CD4-positive, alpha-beta memory T cell (primary cell): ENCODE results near the gene RAC3. TPM values are rescaled to one million over a fixed set of nuclear protein-coding genes. Genes with fewer than 3 reads are reported as not detected.
"Not testable (repeated sequence)": the region's sequence is repeated elsewhere in the genome, so short reads cannot be mapped to it uniquely, and the experiment has no call there.

ENCODE experiments used
- CTCF ChIA-PET: fragments of 350-600 bp; sonication (Branson Sonifier 250); formaldehyde crosslinking; loops from one replicate; lab custom pipeline; 2021; ENCODE audit warnings: inconsistent platforms; ENCODE audit not compliant: partially characterized antibody; lab: Charles Lee
- POLR2A ChIA-PET: fragments of 350-600 bp; sonication (Branson Sonifier 250); formaldehyde crosslinking; loops from one replicate; lab custom pipeline; 2021; ENCODE audit not compliant: partially characterized antibody; lab: Charles Lee
- DNase-seq, 5 donors: peaks; one replicate each; pipeline versions ENCODE4 v3.0.0 to v3.0.0-alpha.2; 2020 to 2022; ENCODE audit warnings: mixed read lengths in 1 of 5
- H3K27ac ChIP-seq: one replicate; pipeline ENCODE4 v1.7.0; 2013; ENCODE audit warnings: low read depth, low read length
- H3K27me3 ChIP-seq: 2 replicates; pipeline ENCODE4 v1.7.0; 2013; ENCODE audit warnings: mild to moderate bottlenecking, low read length, moderate library complexity; ENCODE audit not compliant: insufficient read depth
- H3K36me3 ChIP-seq: 2 replicates; pipeline ENCODE4 v1.7.0; 2013; ENCODE audit warnings: mild to moderate bottlenecking, low read length, moderate library complexity; ENCODE audit not compliant: insufficient read depth
- H3K4me1 ChIP-seq: 2 replicates; pipeline ENCODE4 v1.7.0; 2013; ENCODE audit warnings: mild to moderate bottlenecking, low read length, moderate library complexity; ENCODE audit not compliant: insufficient read depth
- H3K4me3 ChIP-seq, 2 donors: one replicate each; pipeline ENCODE4 v1.7.0; 2013; ENCODE audit warnings: low read length in 2 of 2, mild to moderate bottlenecking in 1 of 2
- H3K9me3 ChIP-seq, 2 donors: one replicate each; pipeline ENCODE4 v1.7.0; 2013; ENCODE audit warnings: low read length in 2 of 2, control low read depth in 1 of 2; ENCODE audit not compliant: control insufficient read depth in 1 of 2
- H3K27ac Mint-ChIP-seq, 7 donors: one replicate each; pipeline ENCODE4 v1.8.0; 2020 to 2021; ENCODE audit warnings: mixed read lengths in 7 of 7, mild to moderate bottlenecking in 6 of 7, inconsistent platforms in 3 of 7, moderate library complexity in 3 of 7
- H3K27me3 Mint-ChIP-seq, 2 donors: one replicate each; pipeline ENCODE4 v1.8.0; 2020 to 2021; ENCODE audit warnings: mixed read lengths in 2 of 2
- H3K36me3 Mint-ChIP-seq, 2 donors: one replicate each; pipeline ENCODE4 v1.8.0; 2020 to 2021; ENCODE audit warnings: mixed read lengths in 2 of 2, inconsistent platforms in 1 of 2, mild to moderate bottlenecking in 1 of 2
- H3K4me1 Mint-ChIP-seq, 4 donors: one replicate each; pipeline ENCODE4 v1.8.0; 2020 to 2021; ENCODE audit warnings: mixed read lengths in 4 of 4, mild to moderate bottlenecking in 1 of 4
- H3K4me3 Mint-ChIP-seq, 8 donors: one replicate each; pipeline ENCODE4 v1.8.0; 2020 to 2021; ENCODE audit warnings: mixed read lengths in 8 of 8, mild to moderate bottlenecking in 7 of 8, moderate library complexity in 6 of 8, inconsistent platforms in 3 of 8
- H3K9me3 Mint-ChIP-seq, 8 donors: one replicate each; pipeline ENCODE4 v1.8.0; 2020 to 2021; ENCODE audit warnings: mixed read lengths in 8 of 8, mild to moderate bottlenecking in 5 of 8, inconsistent platforms in 3 of 8, moderate library complexity in 1 of 8
- intact Hi-C: fragments of 100-400 bp; cut with micrococcal nuclease; formaldehyde crosslinking; loops from one replicate; pipeline ENCODE4 v1.15.1; 2023
- polyA plus RNA-seq, 2 donors: library from polyadenylated mRNA; unstranded; fragments of 300-500 nt; fragmentation: Illumina TruSeq; gene quantifications; one replicate each; pipeline ENCODE4 v1.2.3, GENCODE V29; 2021
- total RNA-seq, 2 experiments: library from RNA; stranded (reverse); gene quantifications; one replicate each; pipeline ENCODE4 v1.2.3, GENCODE V29; 2021

The RAC3 gene
- total and polyA plus RNA-seq, 4 experiments from 2014 or later: 0.44 to 2.3 (median 0.86) TPM; not detected in 1

GRCh38 chr17:82036634-82037091, 5.2 kb downstream of the RAC3 start:
- DNase-seq: no peak
- no peaks in the 10 kb centered on the region for H3K27me3 Mint-ChIP-seq
- H3K27ac ChIP-seq: peak overlapping the region; percentile 57
- H3K4me3 ChIP-seq: peak overlapping the region; percentile 42 to 80
- no peaks in the 10 kb centered on the region for H3K9me3 Mint-ChIP-seq
- H3K4me1 ChIP-seq: peaks cover 23% of the 10 kb centered on the region
- peak overlapping the region in 1 of 7 donors; percentile 92 for H3K27ac Mint-ChIP-seq
- H3K9me3 ChIP-seq: no peaks in the 10 kb centered on the region
- no peaks in the 10 kb centered on the region for H3K27me3 ChIP-seq
- peaks cover 13 to 36% (median 18%) of the 10 kb centered on the region in 4 donors for H3K4me1 Mint-ChIP-seq
- peak overlapping the region; percentile 46 to 91 (median 68) for H3K4me3 Mint-ChIP-seq
- ChIA-PET CTCF (interaction anchor here (1.0 to 1.4 kb wide), 3 partner anchors 72 to 90 kb away, joined by 3 read pairs; no protein-coding TSS in a partner anchor), POLR2A (interaction anchor here (0.8 to 2.7 kb wide), 7 partner anchors 14 to 90 kb away, joined by 3 to 21 read pairs (median 11); partner anchors contain the start of genes CENPX, DUS1L, FASN and LRRC45)
- H3K36me3 ChIP-seq: no peaks in the 10 kb centered on the region
- intact Hi-C loops: loop anchor here (1.0 to 10.0 kb wide), 8 partner anchors 13 to 378 kb away; partner anchors contain the start of genes DUS1L, FASN, GPS1 and HEXD
- peaks cover 0 to 6% of the 10 kb centered on the region in 2 donors for H3K36me3 Mint-ChIP-seq

DNA sequence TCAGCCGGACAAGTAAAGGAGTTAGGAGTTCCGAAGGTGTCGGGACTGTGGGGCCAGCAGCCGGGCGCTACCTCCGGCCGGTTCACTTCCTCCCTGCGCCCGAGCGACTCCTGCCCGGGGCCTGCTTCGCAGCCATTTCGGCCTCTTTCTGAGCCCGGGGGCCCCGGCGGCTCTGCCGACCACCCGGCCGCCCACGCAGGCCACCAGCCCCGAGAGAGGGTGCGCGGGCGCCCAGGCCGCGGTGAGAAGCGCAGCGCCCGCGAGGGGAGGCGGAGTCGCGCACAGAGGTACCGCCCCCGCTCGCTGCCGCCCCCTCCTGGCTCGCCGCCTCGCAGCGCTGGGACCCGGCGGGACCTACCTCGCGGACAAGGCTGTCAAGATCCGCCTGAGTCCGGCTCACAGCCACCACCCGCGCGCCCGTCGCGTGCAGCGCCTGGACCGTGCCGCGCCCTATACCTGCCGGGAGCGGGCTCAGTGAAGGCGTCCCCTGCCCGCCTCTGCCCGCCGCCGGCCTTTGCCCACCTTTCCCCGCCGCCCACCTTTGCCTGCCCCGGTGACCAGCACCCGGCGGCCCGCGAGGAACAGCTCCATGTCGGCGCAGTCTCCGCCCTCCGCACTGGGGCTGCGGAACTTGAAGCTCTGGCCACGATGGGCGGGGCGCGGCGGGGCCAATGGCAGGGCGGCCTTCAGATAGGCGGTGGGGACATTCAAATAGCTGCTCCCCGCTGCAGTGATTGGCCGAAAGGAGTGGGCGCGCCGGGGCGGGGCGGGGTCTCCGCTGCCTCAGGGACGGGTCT, 5.8 kb downstream of the RAC3 start, which contains the start of gene DCXR:
DCXR (minus strand) TSS at position 606 of the 797 bp plus-strand sequence; CDS start at position 591, 15 bp downstream.
- no peaks in the 10 kb centered on the region for H3K9me3 Mint-ChIP-seq
- peaks cover 0 to 6% of the 10 kb centered on the region in 2 donors for H3K36me3 Mint-ChIP-seq
- H3K27me3 ChIP-seq: no peaks in the 10 kb centered on the region
- peak within 1 kb of the TSS; percentile 52 to 80 for H3K4me3 ChIP-seq
- peak within 1 kb of the TSS; percentile 87 to 96 (median 93) for H3K27ac Mint-ChIP-seq
- POLR2A ChIA-PET: interaction anchor here (0.6 to 2.7 kb wide), 19 partner anchors 15 to 255 kb away, joined by 3 to 26 read pairs (median 7); partner anchors contain the start of genes ASPSCR1, CENPX, DUS1L and FASN
- H3K4me3 Mint-ChIP-seq: peak within 1 kb of the TSS; percentile 87 to 95 (median 90)
- intact Hi-C loops: loop anchor here (1.0 to 10.0 kb wide), 8 partner anchors 14 to 378 kb away; partner anchors contain the start of genes DUS1L, FASN, GPS1 and HEXD
- H3K36me3 ChIP-seq: no peaks in the 10 kb centered on the region
- no peaks in the 10 kb centered on the region for H3K9me3 ChIP-seq
- peaks cover 19% of the 10 kb centered on the region for H3K4me1 ChIP-seq
- peaks cover 13 to 36% (median 18%) of the 10 kb centered on the region in 4 donors for H3K4me1 Mint-ChIP-seq
- CTCF ChIA-PET: interaction anchor here (0.7 to 1.7 kb wide), 25 partner anchors 9 to 261 kb away, joined by 3 to 11 read pairs (median 4); partner anchors contain the start of genes CENPX, GPS1, LRRC45 and RFNG
- peak; percentile 95 to 96 (median 95) for DNase-seq
- H3K27me3 Mint-ChIP-seq: no peaks in the 10 kb centered on the region
- H3K27ac ChIP-seq: peak within 1 kb of the TSS; percentile 57

GRCh38 chr17:82037889-82038195, 6.4 kb downstream of the RAC3 start:
- intact Hi-C loops: loop anchor here (1.0 to 10.0 kb wide), 8 partner anchors 13 to 377 kb away; partner anchors contain the start of genes DUS1L, FASN, GPS1 and HEXD
- Mint-ChIP-seq H3K27ac (peak overlapping the region; percentile 87 to 96 (median 93)), H3K27me3 (no peaks in the 10 kb centered on the region), H3K36me3 (peaks cover 0 to 6% of the 10 kb centered on the region in 2 donors), H3K4me3 (peak overlapping the region; percentile 87 to 95 (median 90)), H3K4me1 (peaks cover 13 to 36% (median 18%) of the 10 kb centered on the region in 4 donors), H3K9me3 (no peaks in the 10 kb centered on the region)
- Histone ChIP-seq H3K27ac (no peak overlapping the region), H3K9me3 (no peaks in the 10 kb centered on the region), H3K4me1 (peaks cover 19% of the 10 kb centered on the region), H3K27me3 (no peaks in the 10 kb centered on the region), H3K36me3 (no peaks in the 10 kb centered on the region), H3K4me3 (peak overlapping the region; percentile 52 to 80)
- ChIA-PET POLR2A (interaction anchor here (0.6 to 2.7 kb wide), 18 partner anchors 14 to 254 kb away, joined by 3 to 26 read pairs (median 8); partner anchors contain the start of genes ASPSCR1, CENPX, DUS1L and FASN), CTCF (interaction anchor here (0.7 to 1.7 kb wide), 24 partner anchors 10 to 260 kb away, joined by 3 to 11 read pairs (median 4); partner anchors contain the start of genes CENPX, GPS1, LRRC45 and RFNG)
- DNase-seq: no peak

DNA sequence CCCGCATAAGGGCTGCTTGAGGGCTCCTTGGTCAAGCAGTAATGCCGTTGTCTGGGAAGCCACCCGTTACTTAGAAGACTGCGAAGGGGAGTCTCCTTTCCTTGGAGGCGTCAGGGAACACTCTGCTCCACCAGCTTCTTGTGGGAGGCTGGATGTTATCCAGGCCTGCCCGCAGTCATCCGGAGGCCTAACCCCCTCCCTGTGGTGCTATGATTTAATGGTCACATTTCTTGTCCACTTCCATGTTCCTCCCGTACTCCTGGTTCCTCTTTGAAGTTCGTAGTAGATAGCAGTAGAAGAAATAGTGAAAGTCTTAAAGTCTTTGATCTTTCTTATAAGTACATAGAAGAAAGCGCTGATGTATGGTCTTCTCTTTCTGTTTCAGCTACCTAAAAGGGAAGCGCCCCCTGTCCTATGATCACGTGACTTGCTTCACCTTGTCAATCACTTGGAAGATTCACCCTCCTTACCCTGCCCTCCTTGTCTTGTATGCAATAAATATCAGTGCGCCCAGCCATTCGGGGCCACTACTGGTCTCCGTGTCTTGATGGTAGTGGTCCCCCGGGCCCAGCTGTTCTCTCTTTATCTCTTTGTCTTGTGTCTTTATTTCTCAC, 7.4 kb downstream of the RAC3 start:
- intact Hi-C loops: loop anchor here (5.0 to 10.0 kb wide), 3 partner anchors 77 to 376 kb away; partner anchors contain the start of genes HEXD, NOTUM and OGFOD3
- H3K9me3 ChIP-seq, H3K27ac ChIP-seq, H3K9me3 Mint-ChIP-seq, H3K36me3 Mint-ChIP-seq, DNase-seq, H3K27me3 Mint-ChIP-seq, H3K27me3 ChIP-seq, H3K4me3 ChIP-seq, H3K36me3 ChIP-seq: not testable (repeated sequence)
- Mint-ChIP-seq H3K27ac (peak overlapping the region in 2 of 7 donors; percentile 32 to 59), H3K4me3 (peak overlapping the region in 4 of 8 donors; percentile 26 to 45 (median 34)), H3K4me1 (peaks cover 13 to 36% (median 18%) of the 10 kb centered on the region in 4 donors)
- H3K4me1 ChIP-seq: peaks cover 19% of the 10 kb centered on the region
- ChIA-PET CTCF (interaction anchor here (1.1 to 1.7 kb wide), 4 partner anchors 14 to 113 kb away, joined by 3 to 11 read pairs (median 6); partner anchors contain the start of genes GPS1, LRRC45 and RFNG), POLR2A (interaction anchor here (1.0 to 2.7 kb wide), 3 partner anchors 26 to 162 kb away, joined by 3 to 21 read pairs (median 8); partner anchors contain the start of gene DUS1L)

DNA sequence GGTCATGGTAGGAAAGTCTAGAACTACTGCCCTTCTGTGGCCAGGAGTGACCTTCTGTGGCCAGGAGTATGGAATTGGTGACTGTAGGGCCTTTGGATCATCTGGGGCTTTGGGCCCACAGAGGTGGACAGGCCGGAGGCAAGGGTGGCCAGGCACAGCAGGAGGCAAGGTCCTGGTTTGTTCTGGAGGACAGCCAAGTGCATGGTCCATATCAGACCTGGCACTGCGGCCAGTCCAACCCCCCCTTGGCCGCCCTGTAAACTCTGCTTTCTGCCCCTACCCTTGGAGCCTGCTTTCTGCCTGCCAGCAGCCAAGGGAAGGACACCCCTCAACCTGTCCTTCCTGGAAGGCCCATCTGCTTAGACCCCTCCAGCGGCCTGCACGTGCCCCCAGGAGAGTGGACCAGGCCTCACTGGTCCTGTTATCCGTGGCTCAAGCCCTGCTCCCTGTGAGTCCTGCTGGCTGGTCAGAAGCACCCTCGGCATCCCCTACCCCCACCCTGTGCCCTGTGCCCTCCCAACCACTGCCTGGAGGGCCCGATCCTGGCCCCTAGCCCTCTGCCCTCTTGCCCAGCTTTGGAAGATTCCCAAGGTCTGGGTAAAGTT, 8.3 kb downstream of the RAC3 start:
- Histone ChIP-seq H3K9me3 (no peaks in the 10 kb centered on the region), H3K27ac (no peak overlapping the region), H3K27me3 (no peaks in the 10 kb centered on the region), H3K36me3 (no peaks in the 10 kb centered on the region), H3K4me3 (no peak overlapping the region), H3K4me1 (peaks cover 19% of the 10 kb centered on the region)
- intact Hi-C loops: loop anchor here (5.0 to 10.0 kb wide), 3 partner anchors 77 to 375 kb away; partner anchors contain the start of genes HEXD, NOTUM and OGFOD3
- no peak for DNase-seq
- H3K36me3 Mint-ChIP-seq: peaks cover 0 to 6% of the 10 kb centered on the region in 2 donors
- peak overlapping the region in 1 of 8 donors; percentile 25 for H3K4me3 Mint-ChIP-seq
- no peaks in the 10 kb centered on the region for H3K9me3 Mint-ChIP-seq
- POLR2A ChIA-PET: interaction anchor here (1.0 kb wide), 1 partner anchor 62 kb away, joined by 3 read pairs; no protein-coding TSS in a partner anchor
- H3K27me3 Mint-ChIP-seq: no peaks in the 10 kb centered on the region
- peaks cover 13 to 36% (median 18%) of the 10 kb centered on the region in 4 donors for H3K4me1 Mint-ChIP-seq
- CTCF ChIA-PET: interaction anchor here (0.7 to 1.4 kb wide), 4 partner anchors 9 to 80 kb away, joined by 3 to 5 read pairs (median 3); partner anchors contain the start of gene LRRC45
- peak overlapping the region in 1 of 7 donors; percentile 59 for H3K27ac Mint-ChIP-seq
